Measurements from ENCODE around the gene NR3C2.
A peak's percentile ranks its signal among the peaks of the same experiment; 100 is the strongest.

NR3C2 gene
- total RNA-seq = 59.0 to 83.8 (median 66.6) reads per million in 4 donors

- DNase-seq = peak; percentile 95 to 97 (median 96)
Measured at GRCh38 chr4:148441986-148442831, at the start of gene NR3C2. NR3C2 (minus strand) TSS chr4:148442414.

- no peak for DNase-seq
Measured at GRCh38 chr4:148487181-148487580, 45.0 kb upstream of the NR3C2 start.

- no peak for DNase-seq
Measured at GRCh38 chr4:148481636-148482035, 39.4 kb upstream of the NR3C2 start.

- DNase-seq = no peak
Measured at GRCh38 chr4:148477276-148477675, 35.1 kb upstream of the NR3C2 start.

- DNase-seq = no peak
Measured at GRCh38 chr4:148469938-148470337, 27.7 kb upstream of the NR3C2 start.

- DNase-seq = no peak
Measured at GRCh38 chr4:148454835-148455234, 12.6 kb upstream of the NR3C2 start.

GRCh38 chr4:148453833-148454232, 11.6 kb upstream of the NR3C2 start:
- no peak for DNase-seq

- DNase-seq = no peak
Measured at GRCh38 chr4:148452970-148453369, 10.8 kb upstream of the NR3C2 start.

- no peak for DNase-seq
Measured at GRCh38 chr4:148449921-148450320, 7.7 kb upstream of the NR3C2 start.

GRCh38 chr4:148448141-148448540, 5.9 kb upstream of the NR3C2 start:
- no peak for DNase-seq

GRCh38 chr4:148447681-148448080, 5.5 kb upstream of the NR3C2 start:
- DNase-seq = peak in 2 of 5 donors; percentile 19 to 31

GRCh38 chr4:148445860-148446330, 3.7 kb upstream of the NR3C2 start:
- no peak for DNase-seq

GRCh38 chr4:148445071-148445859, 3.1 kb upstream of the NR3C2 start:
- DNase-seq = peak; percentile 17 to 80 (median 64)

- DNase-seq = peak; percentile 15 to 54 (median 35)
Measured at GRCh38 chr4:148444296-148445070, 2.3 kb upstream of the NR3C2 start.

- peak in 4 of 5 donors; percentile 13 to 25 (median 18) for DNase-seq
Measured at GRCh38 chr4:148443512-148444295, 1.5 kb upstream of the NR3C2 start.

GRCh38 chr4:148442832-148443511, 758 bp upstream of the NR3C2 start:
- peak in 2 of 5 donors; percentile 2 for DNase-seq

GRCh38 chr4:148441624-148441985, 609 bp downstream of the NR3C2 start:
- DNase-seq = no peak

GRCh38 chr4:148438047-148438446, 4.2 kb downstream of the NR3C2 start:
- no peak for DNase-seq

GRCh38 chr4:148437439-148437838, 4.8 kb downstream of the NR3C2 start:
- DNase-seq = no peak

- no peak for DNase-seq
Measured at GRCh38 chr4:148436512-148436911, 5.7 kb downstream of the NR3C2 start.

- DNase-seq = no peak
Measured at GRCh38 chr4:148435654-148436406, 6.4 kb downstream of the NR3C2 start.
